Smooth muscle cell (in vitro differentiated cells): ENCODE results near the gene WNT5A. TPM values are rescaled to one million over a fixed set of nuclear protein-coding genes. Genes with fewer than 3 reads are reported as not detected.

ENCODE experiments used
- DNase-seq: peaks from one replicate; lab custom pipeline; 2025; ENCODE audit not compliant: unreplicated experiment; lab: John Stamatoyannopoulos, UW
- H2AFZ ChIP-seq: fragments of 200-600 bp; sonication (generic); 2 replicates; pipeline ENCODE4 v1.6.0; 2016; ENCODE audit warnings: antibody characterized with exemption, low read depth, mild to moderate bottlenecking
- H3F3A ChIP-seq: fragments of 200-600 bp; sonication (generic); 2 replicates; pipeline ENCODE4 v1.6.0; 2017; ENCODE audit warnings: antibody characterized with exemption, low read depth
- H3K27ac ChIP-seq: fragments of 200-600 bp; sonication (generic); 2 replicates; pipeline ENCODE4 v1.5.1; 2016; ENCODE audit warnings: low read depth, mild to moderate bottlenecking
- H3K27me3 ChIP-seq: fragments of 200-600 bp; sonication (generic); 2 replicates; pipeline ENCODE4 v1.6.1; 2016; ENCODE audit warnings: low read depth, mild to moderate bottlenecking
- H3K36me3 ChIP-seq: fragments of 200-600 bp; sonication (generic); 2 replicates; pipeline ENCODE4 v1.5.1; 2016; ENCODE audit warnings: low read depth
- H3K4me1 ChIP-seq: fragments of 200-600 bp; sonication (generic); 2 replicates; pipeline ENCODE4 v1.5.1; 2016; ENCODE audit warnings: low read depth
- H3K4me2 ChIP-seq: fragments of 200-600 bp; sonication (generic); 2 replicates; pipeline ENCODE4 v1.6.0; 2016; ENCODE audit warnings: mild to moderate bottlenecking
- H3K4me3 ChIP-seq: fragments of 200-600 bp; sonication (generic); 2 replicates; pipeline ENCODE4 v1.5.1; 2016; ENCODE audit warnings: mild to moderate bottlenecking
- H3K79me2 ChIP-seq: fragments of 200-600 bp; sonication (generic); 2 replicates; pipeline ENCODE4 v1.6.0; 2016; ENCODE audit warnings: low read depth, mild to moderate bottlenecking
- H3K9ac ChIP-seq: fragments of 200-600 bp; sonication (generic); 2 replicates; pipeline ENCODE4 v1.6.0; 2016; ENCODE audit warnings: low read depth
- H3K9me3 ChIP-seq: fragments of 200-600 bp; sonication (generic); replicated peaks from 2 replicates; pipeline ENCODE4 v1.5.1; 2016; ENCODE audit warnings: low read depth
- H4K20me1 ChIP-seq: fragments of 200-600 bp; sonication (generic); 2 replicates; pipeline ENCODE4 v1.6.0; 2016; ENCODE audit warnings: low read depth
- CTCF ChIP-seq: fragments of 200-600 bp; sonication (generic); IDR thresholded peaks from 2 replicates; pipeline ENCODE4 v1.5.1; 2017; ENCODE audit warnings: borderline replicate concordance, mild to moderate bottlenecking, antibody characterized with exemption; ENCODE audit not compliant: insufficient read depth, poor library complexity, severe bottlenecking
- WGBS: methylation state at CpG from one replicate; pipeline ENCODE4 v1.1.7; 2016; ENCODE audit warnings: low lambda C conversion rate; 5-methylcytosine and 5-hydroxymethylcytosine counted together
- polyA plus RNA-seq: library from polyadenylated mRNA; unstranded; fragments of >200 nt; fragmentation: Nextera tagmentation; extraction: Ambion mirVana; gene quantifications from 2 replicates; pipeline ENCODE4 v1.2.1, GENCODE V29; 2016
- total RNA-seq: library from RNA; depleted of rRNA; stranded (reverse); fragments of >200 nt; gene quantifications from 2 replicates; pipeline ENCODE4 v1.2.3, GENCODE V29; 2014

Gene WNT5A
- total and polyA plus RNA-seq, 2 experiments from 2014 or later = 12.0 to 81.8 TPM

- H3F3A ChIP-seq = no peaks in the 10 kb centered on the region
- no peaks in the 10 kb centered on the region for H3K79me2 ChIP-seq
- H3K36me3 ChIP-seq = no peaks in the 10 kb centered on the region
- peaks cover 25% of the 10 kb centered on the region for H3K4me1 ChIP-seq
- H3K27ac ChIP-seq = no peak overlapping the region
- H4K20me1 ChIP-seq = no peaks in the 10 kb centered on the region
- H3K9me3 ChIP-seq = no peaks in the 10 kb centered on the region
- no peak overlapping the region for H2AFZ ChIP-seq
- TF ChIP-seq CTCF = no peak
- H3K4me2 ChIP-seq = no peak overlapping the region
- no peak for DNase-seq
- no peak overlapping the region for H3K4me3 ChIP-seq
- WGBS = 93% methylated on average over 4 of the region's 4 CpGs
- H3K27me3 ChIP-seq = no peaks in the 10 kb centered on the region
- no peak overlapping the region for H3K9ac ChIP-seq
Measured at GRCh38 chr3:55524565-55525244, 37.6 kb upstream of the WNT5A start.

DNA sequence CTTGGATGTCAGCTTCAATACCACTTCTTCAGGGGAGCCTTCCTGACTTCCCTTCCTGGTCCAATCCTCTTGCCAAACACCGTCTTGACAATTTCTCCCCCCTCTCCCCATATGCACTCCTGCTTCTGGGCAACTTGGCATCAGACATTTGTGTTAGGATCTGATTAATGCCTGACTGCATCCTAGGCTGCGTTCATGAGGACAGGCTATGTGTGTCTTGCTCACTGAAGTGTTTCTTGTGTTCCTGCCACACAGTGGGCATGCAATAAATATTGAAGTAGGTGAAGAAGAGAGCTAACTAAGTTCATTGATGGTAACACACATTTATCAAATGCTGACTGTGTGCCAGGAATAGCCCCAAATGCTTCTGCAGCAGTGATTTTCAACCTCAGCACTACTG is 36.4 kb upstream of the WNT5A start:
- no peaks in the 10 kb centered on the region for H3K27me3 ChIP-seq
- WGBS = 94% methylated on average over 2 of the region's 2 CpGs
- H3K79me2 ChIP-seq = no peaks in the 10 kb centered on the region
- no peaks in the 10 kb centered on the region for H3K36me3 ChIP-seq
- H3K9ac ChIP-seq = no peak overlapping the region
- no peak for TF ChIP-seq CTCF
- H3K4me2 ChIP-seq = no peak overlapping the region
- no peak overlapping the region for H2AFZ ChIP-seq
- no peak overlapping the region for H3K27ac ChIP-seq
- no peaks in the 10 kb centered on the region for H3F3A ChIP-seq
- DNase-seq = no peak
- peaks cover 25% of the 10 kb centered on the region for H3K4me1 ChIP-seq
- no peak overlapping the region for H3K4me3 ChIP-seq
- H3K9me3 ChIP-seq = no peaks in the 10 kb centered on the region
- H4K20me1 ChIP-seq = no peaks in the 10 kb centered on the region

GRCh38 chr3:55521738-55522421 is 34.8 kb upstream of the WNT5A start:
- Histone ChIP-seq H3K27ac (no peak overlapping the region), H3K9ac (no peak overlapping the region), H3K4me2 (peak overlapping the region; percentile 58), H3F3A (no peaks in the 10 kb centered on the region), H3K36me3 (no peaks in the 10 kb centered on the region), H3K27me3 (no peaks in the 10 kb centered on the region), H3K4me1 (peaks cover 25% of the 10 kb centered on the region), H4K20me1 (no peaks in the 10 kb centered on the region), H3K79me2 (no peaks in the 10 kb centered on the region), H2AFZ (no peak overlapping the region), H3K9me3 (no peaks in the 10 kb centered on the region), H3K4me3 (no peak overlapping the region)
- TF ChIP-seq CTCF = no peak
- WGBS = 34% methylated on average over 6 of the region's 6 CpGs
- no peak for DNase-seq
